H1 (cell line): ENCODE measurements around the gene ITPR3.

Experiments used
- ATF3 ChIP-seq: IDR thresholded peaks from 2 replicates; pipeline ENCODE4 v1.6.1; 2011; ENCODE audit warnings: low read depth, mild to moderate bottlenecking, low read length; ENCODE audit not compliant: insufficient read depth
- CBX5 ChIP-seq: fragments of 300-800, 300-1000 bp; sonication (generic); IDR thresholded peaks from 2 replicates; pipeline ENCODE4 v1.7.1; 2016; ENCODE audit warnings: antibody characterized with exemption, low read length, low read depth
- CTCF ChIP-seq, 3 experiments: IDR thresholded peaks; 1 replicate in 2 of 3; 2 replicates in 1 of 3; pipeline versions ENCODE4 v1.5.1 to v1.6.1; 2011; ENCODE audit warnings: low read length in 3 of 3, mild to moderate bottlenecking in 3 of 3, inconsistent platforms in 2 of 3, low read depth in 1 of 3, moderate library complexity in 1 of 3; ENCODE audit not compliant: insufficient read depth in 1 of 3; ENCODE audit errors: control extremely low read depth in 1 of 3
- EP300 ChIP-seq, 2 experiments: IDR thresholded peaks; 1 replicate in 1 of 2; 2 replicates in 1 of 2; pipeline ENCODE4 v1.6.1; 2011 to 2012; ENCODE audit warnings: low read depth in 2 of 2, low read length in 2 of 2, mild to moderate bottlenecking in 2 of 2, borderline replicate concordance in 1 of 2, inconsistent platforms in 1 of 2, moderate library complexity in 1 of 2
- EZH2 ChIP-seq: fragments of 200-600 bp; sonication (generic); IDR thresholded peaks from 2 replicates; pipeline ENCODE4 v1.7.1; 2012; ENCODE audit warnings: low read depth, mild to moderate bottlenecking, moderate library complexity, low read length, inconsistent platforms; ENCODE audit not compliant: severe bottlenecking
- GABPA ChIP-seq: IDR thresholded peaks from 2 replicates; pipeline ENCODE4 v1.6.1; 2011; ENCODE audit warnings: mild to moderate bottlenecking, low read length, moderate library complexity, borderline replicate concordance; ENCODE audit not compliant: insufficient read depth
- POLR2A ChIP-seq, 2 experiments: IDR thresholded peaks; 1 replicate in 1 of 2; 2 replicates in 1 of 2; pipeline ENCODE4 v1.6.1; 2011; ENCODE audit warnings: low read depth in 2 of 2, low read length in 2 of 2, mild to moderate bottlenecking in 2 of 2; ENCODE audit errors: control extremely low read depth in 1 of 2
- RAD21 ChIP-seq, 2 experiments: IDR thresholded peaks in 1 of 2; conservative IDR thresholded peaks in 1 of 2; 2 replicates each; pipeline ENCODE4 v1.6.1; 2011; ENCODE audit warnings: low read depth in 2 of 2, low read length in 2 of 2, improper control_type of control experiment in 1 of 2, inconsistent platforms in 1 of 2, mild to moderate bottlenecking in 1 of 2, moderate library complexity in 1 of 2
- RNF2 ChIP-seq: fragments of 200-900, 300-1000 bp; sonication (generic); IDR thresholded peaks from 2 replicates; pipeline ENCODE4 v1.7.1; 2016; ENCODE audit warnings: borderline replicate concordance, low read depth, mild to moderate bottlenecking, antibody characterized with exemption, low read length; ENCODE audit not compliant: poor library complexity, severe bottlenecking; ENCODE audit errors: missing control alignments
- SP2 ChIP-seq: IDR thresholded peaks from 2 replicates; pipeline ENCODE4 v1.6.1; 2012; ENCODE audit warnings: mild to moderate bottlenecking, low read length, inconsistent platforms
- USF2 ChIP-seq: IDR thresholded peaks from 2 replicates; pipeline ENCODE4 v1.6.1; 2011; ENCODE audit warnings: low read length, improper control_type of control experiment
- ZNF274 ChIP-seq: IDR thresholded peaks from 2 replicates; pipeline ENCODE4 v1.7.0; 2012; ENCODE audit warnings: low read length, borderline replicate concordance; ENCODE audit errors: extremely low read depth

- TF ChIP-seq GABPA (no peak), CTCF (IDR thresholded peaks at IDR 0.05; ENCODE audit: control extremely low read depth in 1 of 3, insufficient read depth in 1 of 3, low read depth in 1 of 3, low read length in 3 of 3) (no peak), EP300 (IDR thresholded peaks at IDR 0.05; ENCODE audit: borderline replicate concordance in 1 of 2, low read depth in 2 of 2, low read length in 2 of 2) (no peak), CBX5 (no peak), EZH2 (no peak), RAD21 (IDR thresholded peaks at IDR 0.05 in 1 of 2, conservative IDR thresholded peaks at IDR 0.05 in 1 of 2; ENCODE audit: low read depth in 2 of 2, low read length in 2 of 2) (no peak), POLR2A (IDR thresholded peaks at IDR 0.05; ENCODE audit: control extremely low read depth in 1 of 2, low read depth in 2 of 2, low read length in 2 of 2) (no peak), ATF3 (no peak), ZNF274 (no peak), RNF2 (no peak), SP2 (no peak), USF2 (no peak)
Measured at GRCh38 chr6:33678932-33679490, 57.9 kb downstream of the ITPR3 start.
